K562 (cell line): ENCODE measurements around the gene IFNA14. TPM values are rescaled to one million over a fixed set of nuclear protein-coding genes. Genes with fewer than 3 reads are reported as not detected.

ENCODE experiments used
- ATAC-seq: fragments of 200-7000 bp; cut with Tn5 transposase; 3 replicates; pipeline ENCODE4 v1.9.1; 2020; ENCODE audit warnings: moderate library complexity
- BruUV-seq: library from RNA; stranded (reverse); fragments of 400-500 nt; replicated peaks from 2 replicates; lab custom pipeline; 2021; lab: Mats Ljungman, UMichigan
- CTCF ChIA-PET: fragments of 300-600 bp; formaldehyde crosslinking; extraction: SDS; loops from one replicate; lab custom pipeline; 2021; ENCODE audit warnings: low intra/inter-chr PET ratio; lab: Yijun Ruan, JAX
- POLR2A ChIA-PET: fragments of 300-600, 350-650 bp; sonication (Branson Sonifier 250); formaldehyde crosslinking; extraction: SDS; loops from one replicate; lab custom pipeline; 2021; ENCODE audit warnings: antibody characterized with exemption, inconsistent platforms; lab: Yijun Ruan, JAX
- DNase-seq, 4 experiments: peaks; one replicate each; pipeline versions ENCODE4 v3.0.0 to v3.0.0-alpha.2; 2011 to 2018; ENCODE audit warnings: low spot score in 3 of 4, mixed read lengths in 3 of 4; ENCODE audit errors: extremely low read depth in 1 of 4
- FAIRE-seq: peaks from 2 replicates; lab custom pipeline; 2011; peaks lifted over from hg19 to GRCh38; lab: Jason Lieb, UNC
- H2AFZ ChIP-seq: 2 replicates; pipeline ENCODE4 v1.6.0; 2011; ENCODE audit warnings: low read depth, low read length, control low read depth, inconsistent platforms
- H3K27ac ChIP-seq: fragments of 200-600 bp; 3 replicates; pipeline ENCODE4 v1.8.0; 2011; ENCODE audit warnings: low read depth, mild to moderate bottlenecking, control low read depth, inconsistent platforms, low read length, moderate library complexity, mixed read lengths; ENCODE audit errors: extremely low read depth
- H3K27me3 ChIP-seq, 2 experiments: fragments of 300-600 bp in 1 of 2; 2 replicates in 1 of 2; 3 replicates in 1 of 2; pipeline versions ENCODE4 v1.6.0 to v1.8.0; 2011; ENCODE audit warnings: inconsistent platforms in 2 of 2, low read length in 2 of 2, mild to moderate bottlenecking in 1 of 2, mixed read lengths in 1 of 2, moderate library complexity in 1 of 2; ENCODE audit not compliant: control insufficient read depth in 2 of 2, insufficient read depth in 2 of 2
- H3K36me3 ChIP-seq: fragments of 300-600 bp; 3 replicates; pipeline ENCODE4 v1.8.0; 2011; ENCODE audit warnings: mild to moderate bottlenecking, low read length, inconsistent platforms; ENCODE audit not compliant: control insufficient read depth, insufficient read depth
- H3K4me1 ChIP-seq, 2 experiments: fragments of 200-600 bp in 1 of 2; replicated peaks in 1 of 2; 2 replicates in 1 of 2; 3 replicates in 1 of 2; pipeline versions ENCODE4 v1.5.1 to v1.8.0; 2011; ENCODE audit warnings: inconsistent platforms in 2 of 2, low read length in 2 of 2, mild to moderate bottlenecking in 1 of 2, mixed read lengths in 1 of 2, moderate library complexity in 1 of 2; ENCODE audit not compliant: control insufficient read depth in 2 of 2, insufficient read depth in 2 of 2
- H3K4me2 ChIP-seq: 2 replicates; pipeline ENCODE4 v1.6.1; 2011; ENCODE audit warnings: low read length, control low read depth, inconsistent platforms, mixed read lengths; ENCODE audit not compliant: insufficient read depth
- H3K4me3 ChIP-seq: fragments of 200-600 bp; sonication (generic), shearing (Covaris generic); 2 replicates; pipeline ENCODE4 v1.5.1; 2016; ENCODE audit warnings: control low read depth, inconsistent platforms
- H3K79me2 ChIP-seq: fragments of 200-600 bp; 3 replicates; pipeline ENCODE4 v1.8.0; 2011; ENCODE audit warnings: low read length, inconsistent platforms; ENCODE audit not compliant: control insufficient read depth, insufficient read depth
- H3K9ac ChIP-seq, 2 experiments: 2 replicates each; pipeline versions ENCODE4 v1.6.0 to v1.6.1; 2011; ENCODE audit warnings: low read depth in 2 of 2, low read length in 2 of 2, control low read depth in 1 of 2, inconsistent platforms in 1 of 2, mild to moderate bottlenecking in 1 of 2, mixed read lengths in 1 of 2; ENCODE audit not compliant: insufficient read depth in 1 of 2
- H3K9me1 ChIP-seq: one replicate; pipeline ENCODE4 v1.6.0; 2011; ENCODE audit warnings: inconsistent platforms, mild to moderate bottlenecking, low read length, moderate library complexity; ENCODE audit not compliant: control insufficient read depth, insufficient read depth
- H3K9me3 ChIP-seq: replicated peaks from 2 replicates; pipeline ENCODE4 v1.5.1; 2011; ENCODE audit warnings: low read depth, low read length, inconsistent platforms; ENCODE audit not compliant: control insufficient read depth, insufficient read depth
- H4K20me1 ChIP-seq: replicated peaks from 2 replicates; pipeline ENCODE4 v1.6.1; 2011; ENCODE audit warnings: low read length, inconsistent platforms, mixed read lengths; ENCODE audit not compliant: control insufficient read depth, insufficient read depth
- CHD2 ChIP-seq: IDR thresholded peaks from 2 replicates; pipeline ENCODE4 v1.6.1; 2011; ENCODE audit warnings: low read depth, low read length
- CSDE1 ChIP-seq, 2 experiments: fragments of 450-650 bp; IDR thresholded peaks; 2 replicates each; pipeline ENCODE4 v1.6.1; 2016; ENCODE audit warnings: mild to moderate bottlenecking in 1 of 2
- FOS ChIP-seq: IDR thresholded peaks from 3 replicates; pipeline ENCODE4 v1.6.1; 2011; ENCODE audit not compliant: insufficient read length; ENCODE audit errors: extremely low read depth
- FOXJ2 ChIP-seq: fragments of 200-800 bp; sonication (Bioruptor generic); IDR thresholded peaks from 2 replicates; pipeline ENCODE4 v1.6.1; 2016; ENCODE audit warnings: missing genetic modification characterization, missing compliant biosample characterization
- FOXK2 ChIP-seq, 2 experiments: fragments of 450-650 bp; IDR thresholded peaks in 1 of 2; conservative IDR thresholded peaks in 1 of 2; 2 replicates each; pipeline ENCODE4 v1.6.1; 2016; ENCODE audit warnings: low read depth in 2 of 2, mild to moderate bottlenecking in 1 of 2
- NFE2 ChIP-seq: IDR thresholded peaks from 2 replicates; pipeline ENCODE4 v1.6.1; 2014; ENCODE audit warnings: antibody characterized with exemption, low read depth
- SMARCA5 ChIP-seq: fragments of 450-650 bp; IDR thresholded peaks from 2 replicates; pipeline ENCODE4 v1.6.1; 2016
- ZNF121 ChIP-seq: sonication (generic); formaldehyde crosslinking; conservative IDR thresholded peaks from 2 replicates; pipeline ENCODE4 v1.8.0; 2022; ENCODE audit warnings: missing genetic modification reagents
- ZNF764 ChIP-seq: fragments of 250-450 bp; sonication (Bioruptor Pico); IDR thresholded peaks from 2 replicates; pipeline ENCODE4 v1.4.0; 2020; ENCODE audit warnings: low read depth, mild to moderate bottlenecking, moderate library complexity
- WGBS: fragments of 100-300 bp; shearing (Covaris generic); methylation state at CpG from one replicate; pipeline ENCODE4 v1.1.6; 2016; ENCODE audit warnings: low coverage, mixed read lengths; ENCODE audit not compliant: insufficient coverage; ENCODE audit errors: missing lambda C conversion rate; 5-methylcytosine and 5-hydroxymethylcytosine counted together
- in situ Hi-C: fragments of 300-500 bp; cut with MboI; formaldehyde crosslinking; loops from 4 replicates; pipeline ENCODE4 v1.15.0; 2018; ENCODE audit warnings: inconsistent platforms, mixed read lengths
- intact Hi-C: fragments of 100-400 bp; cut with micrococcal nuclease; formaldehyde crosslinking; loops from 2 replicates; pipeline ENCODE4 v1.14.2; 2022
- polyA plus RNA-seq, 8 experiments: library from polyadenylated mRNA; depleted of rRNA in 4 of 8; stranded (reverse) in 5 of 8; unstranded in 3 of 8; fragments of >200 nt; fragmentation: Nextera tagmentation in 2 of 8; fragmentation: Illumina TruSeq in 1 of 8; extraction: Ambion mirVana in 2 of 8; extraction: Trizol in 1 of 8; gene quantifications; 2 replicates each; pipeline versions ENCODE4 v1.2.1 to v1.2.3, GENCODE V29; 2011 to 2014; ENCODE audit warnings: inconsistent platforms in 1 of 8, missing spikeins in 1 of 8
- total RNA-seq, 7 experiments: library from RNA; depleted of rRNA in 6 of 7; stranded (reverse); fragments of >200 nt in 6 of 7; fragmentation: Illumina TruSeq in 2 of 7; extraction: Trizol in 2 of 7; gene quantifications; 2 replicates each; pipeline versions ENCODE4 v1.2.1 to v1.2.3, GENCODE V29; 2011 to 2021; ENCODE audit warnings: low replicate concordance in 1 of 7
- TF ChIP-seq, protein P1 (sequence below): sonication (generic); formaldehyde crosslinking; IDR thresholded peaks from 2 replicates; pipeline ENCODE4 v1.8.0; 2023; ENCODE audit warnings: missing genetic modification reagents, mild to moderate bottlenecking, borderline replicate concordance
- TF ChIP-seq, protein P2 (sequence below): IDR thresholded peaks from 2 replicates; pipeline ENCODE4 v1.6.1; 2016; ENCODE audit warnings: missing genetic modification characterization, missing compliant biosample characterization

IFNA14 gene
- total and polyA plus RNA-seq, 9 of the 15 experiments (the other 6 are each of a cell fraction or from before 2014, with no cell fraction given): not detected

DNA sequence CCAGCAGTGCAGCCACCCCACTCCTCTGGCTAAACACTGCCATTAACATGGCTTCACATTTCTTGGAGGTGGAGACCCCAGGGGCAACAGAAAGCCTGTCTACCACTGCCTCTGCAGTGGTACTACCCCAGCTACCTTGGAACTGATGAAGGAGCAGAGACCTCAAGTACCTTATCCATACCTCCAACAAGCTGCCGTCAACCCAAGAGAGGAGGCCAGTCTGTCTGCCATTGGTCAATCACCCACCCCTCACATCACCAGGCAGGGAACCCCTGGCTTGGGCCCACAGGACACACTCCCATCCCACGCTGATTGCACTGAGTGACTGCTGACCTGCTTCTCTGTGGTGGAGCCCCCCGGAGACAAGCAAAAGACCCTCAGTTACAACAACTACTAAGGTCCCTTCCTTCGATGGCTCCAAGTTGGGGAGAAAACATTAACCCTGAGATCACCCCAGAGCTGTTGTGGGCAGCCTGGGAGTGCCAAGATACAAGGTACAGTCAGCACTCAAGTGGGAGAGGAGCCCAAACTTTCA is 5.6 kb downstream of the IFNA14 start (continued):
- TF ChIP-seq, protein P1, sequence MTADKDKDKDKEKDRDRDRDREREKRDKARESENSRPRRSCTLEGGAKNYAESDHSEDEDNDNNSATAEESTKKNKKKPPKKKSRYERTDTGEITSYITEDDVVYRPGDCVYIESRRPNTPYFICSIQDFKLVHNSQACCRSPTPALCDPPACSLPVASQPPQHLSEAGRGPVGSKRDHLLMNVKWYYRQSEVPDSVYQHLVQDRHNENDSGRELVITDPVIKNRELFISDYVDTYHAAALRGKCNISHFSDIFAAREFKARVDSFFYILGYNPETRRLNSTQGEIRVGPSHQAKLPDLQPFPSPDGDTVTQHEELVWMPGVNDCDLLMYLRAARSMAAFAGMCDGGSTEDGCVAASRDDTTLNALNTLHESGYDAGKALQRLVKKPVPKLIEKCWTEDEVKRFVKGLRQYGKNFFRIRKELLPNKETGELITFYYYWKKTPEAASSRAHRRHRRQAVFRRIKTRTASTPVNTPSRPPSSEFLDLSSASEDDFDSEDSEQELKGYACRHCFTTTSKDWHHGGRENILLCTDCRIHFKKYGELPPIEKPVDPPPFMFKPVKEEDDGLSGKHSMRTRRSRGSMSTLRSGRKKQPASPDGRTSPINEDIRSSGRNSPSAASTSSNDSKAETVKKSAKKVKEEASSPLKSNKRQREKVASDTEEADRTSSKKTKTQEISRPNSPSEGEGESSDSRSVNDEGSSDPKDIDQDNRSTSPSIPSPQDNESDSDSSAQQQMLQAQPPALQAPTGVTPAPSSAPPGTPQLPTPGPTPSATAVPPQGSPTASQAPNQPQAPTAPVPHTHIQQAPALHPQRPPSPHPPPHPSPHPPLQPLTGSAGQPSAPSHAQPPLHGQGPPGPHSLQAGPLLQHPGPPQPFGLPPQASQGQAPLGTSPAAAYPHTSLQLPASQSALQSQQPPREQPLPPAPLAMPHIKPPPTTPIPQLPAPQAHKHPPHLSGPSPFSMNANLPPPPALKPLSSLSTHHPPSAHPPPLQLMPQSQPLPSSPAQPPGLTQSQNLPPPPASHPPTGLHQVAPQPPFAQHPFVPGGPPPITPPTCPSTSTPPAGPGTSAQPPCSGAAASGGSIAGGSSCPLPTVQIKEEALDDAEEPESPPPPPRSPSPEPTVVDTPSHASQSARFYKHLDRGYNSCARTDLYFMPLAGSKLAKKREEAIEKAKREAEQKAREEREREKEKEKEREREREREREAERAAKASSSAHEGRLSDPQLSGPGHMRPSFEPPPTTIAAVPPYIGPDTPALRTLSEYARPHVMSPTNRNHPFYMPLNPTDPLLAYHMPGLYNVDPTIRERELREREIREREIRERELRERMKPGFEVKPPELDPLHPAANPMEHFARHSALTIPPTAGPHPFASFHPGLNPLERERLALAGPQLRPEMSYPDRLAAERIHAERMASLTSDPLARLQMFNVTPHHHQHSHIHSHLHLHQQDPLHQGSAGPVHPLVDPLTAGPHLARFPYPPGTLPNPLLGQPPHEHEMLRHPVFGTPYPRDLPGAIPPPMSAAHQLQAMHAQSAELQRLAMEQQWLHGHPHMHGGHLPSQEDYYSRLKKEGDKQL (CRISPR knock-in tag): no peak
- TF ChIP-seq CSDE1 (IDR thresholded peaks at IDR 0.05) (no peak), ZNF764 (CRISPR knock-in tag) (no peak)

DNA sequence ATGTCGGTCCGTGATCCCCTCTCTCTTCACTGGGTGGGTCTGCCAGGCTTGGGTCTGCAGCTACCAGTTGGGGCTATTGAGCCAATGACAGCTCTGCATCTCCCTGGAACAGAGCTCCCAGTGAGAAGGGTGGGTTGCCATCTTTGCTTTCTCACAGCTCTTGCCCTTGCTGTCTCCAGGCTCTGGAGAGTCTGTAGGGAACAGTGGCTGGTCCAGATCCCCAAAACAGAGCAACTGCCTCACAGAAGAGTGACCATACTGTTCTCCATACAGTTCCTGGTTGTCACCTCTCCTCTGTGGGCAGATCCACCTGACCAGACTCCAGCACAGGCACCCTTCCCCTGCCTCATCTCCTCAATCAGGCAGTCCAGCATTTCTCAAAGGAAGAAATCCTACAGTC is 6.5 kb downstream of the IFNA14 start:
- ATAC-seq (no peak), DNase-seq (no peak), FAIRE-seq (no peak)
- no TSS peak for BruUV-seq
- H3K9me1 ChIP-seq: no peaks in the 10 kb centered on the region
- no peak overlapping the region for H3K4me3 ChIP-seq
- H3K27me3 ChIP-seq: no peaks in the 10 kb centered on the region
- intact Hi-C loops (no loop called here), in situ Hi-C loops (no loop called here)
- no peak overlapping the region for H3K9ac ChIP-seq
- ChIA-PET CTCF (no interaction called here), POLR2A (no interaction called here)
- H3K4me1 ChIP-seq: no peaks in the 10 kb centered on the region
- H3K4me2 ChIP-seq: no peak overlapping the region
- no peaks in the 10 kb centered on the region for H3K36me3 ChIP-seq
- no peak overlapping the region for H2AFZ ChIP-seq
- no peaks in the 10 kb centered on the region for H3K79me2 ChIP-seq
- H3K27ac ChIP-seq: no peak overlapping the region
- H4K20me1 ChIP-seq: no peaks in the 10 kb centered on the region
- H3K9me3 ChIP-seq: no peaks in the 10 kb centered on the region
- WGBS: no CpG with 5 or more reads among the region's 2 CpGs
- TF ChIP-seq FOXJ2 (tag) (no peak), NFE2 (no peak), CHD2 (no peak), FOXK2 (conservative IDR thresholded peaks at IDR 0.05 in 1 of 2, IDR thresholded peaks at IDR 0.05 in 1 of 2; ENCODE audit: low read depth in 2 of 2) (no peak), FOS (no peak), ZNF121 (no peak), SMARCA5 (no peak)
- TF ChIP-seq, protein P2, sequence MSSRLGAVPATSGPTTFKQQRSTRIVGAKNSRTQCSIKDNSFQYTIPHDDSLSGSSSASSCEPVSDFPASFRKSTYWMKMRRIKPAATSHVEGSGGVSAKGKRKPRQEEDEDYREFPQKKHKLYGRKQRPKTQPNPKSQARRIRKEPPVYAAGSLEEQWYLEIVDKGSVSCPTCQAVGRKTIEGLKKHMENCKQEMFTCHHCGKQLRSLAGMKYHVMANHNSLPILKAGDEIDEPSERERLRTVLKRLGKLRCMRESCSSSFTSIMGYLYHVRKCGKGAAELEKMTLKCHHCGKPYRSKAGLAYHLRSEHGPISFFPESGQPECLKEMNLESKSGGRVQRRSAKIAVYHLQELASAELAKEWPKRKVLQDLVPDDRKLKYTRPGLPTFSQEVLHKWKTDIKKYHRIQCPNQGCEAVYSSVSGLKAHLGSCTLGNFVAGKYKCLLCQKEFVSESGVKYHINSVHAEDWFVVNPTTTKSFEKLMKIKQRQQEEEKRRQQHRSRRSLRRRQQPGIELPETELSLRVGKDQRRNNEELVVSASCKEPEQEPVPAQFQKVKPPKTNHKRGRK (tag): no peak
